GM23338 (cell line): ENCODE results near the gene CRAMP1. TPM values are rescaled to one million over a fixed set of nuclear protein-coding genes. Genes with fewer than 3 reads are reported as not detected.

Experiments
- ATAC-seq: fragments of 200-7000 bp; cut with Tn5 transposase; 3 replicates; pipeline ENCODE4 v1.9.1; 2020
- DNase-seq: peaks from one replicate; pipeline ENCODE4 v3.0.0-alpha.2; 2015; ENCODE audit warnings: low spot score
- H2AFZ ChIP-seq: fragments of 200-600 bp; sonication (generic); 2 replicates; pipeline ENCODE4 v1.8.0; 2016; ENCODE audit warnings: antibody characterized with exemption, mild to moderate bottlenecking, moderate library complexity
- H3F3A ChIP-seq: fragments of 200-600 bp; sonication (generic); replicated peaks from 2 replicates; pipeline ENCODE4 v1.8.0; 2017; ENCODE audit warnings: antibody characterized with exemption, mixed run types, low read depth
- H3K27ac ChIP-seq: fragments of 200-600 bp; sonication (generic); 2 replicates; pipeline ENCODE4 v1.6.1; 2016; ENCODE audit warnings: low read depth
- H3K27me3 ChIP-seq: fragments of 200-600 bp; sonication (generic); 2 replicates; pipeline ENCODE4 v1.8.0; 2016; ENCODE audit warnings: mild to moderate bottlenecking, mixed run types, moderate library complexity; ENCODE audit not compliant: insufficient read depth
- H3K36me3 ChIP-seq: fragments of 200-600 bp; sonication (generic); 2 replicates; pipeline ENCODE4 v1.8.0; 2016; ENCODE audit warnings: mild to moderate bottlenecking; ENCODE audit not compliant: insufficient read depth
- H3K4me1 ChIP-seq: fragments of 200-600 bp; sonication (generic); 2 replicates; pipeline ENCODE4 v1.8.0; 2016; ENCODE audit warnings: mild to moderate bottlenecking, moderate library complexity; ENCODE audit not compliant: insufficient read depth
- H3K4me2 ChIP-seq: fragments of 200-600 bp; sonication (generic); 2 replicates; pipeline ENCODE4 v1.7.1; 2017; ENCODE audit warnings: mixed run types
- H3K4me3 ChIP-seq: fragments of 200-600 bp; sonication (generic); 2 replicates; pipeline ENCODE4 v1.6.1; 2016; ENCODE audit warnings: mixed run types
- H3K79me2 ChIP-seq: fragments of 200-600 bp; sonication (generic); replicated peaks from 2 replicates; pipeline ENCODE4 v1.8.0; 2017; ENCODE audit warnings: mild to moderate bottlenecking; ENCODE audit not compliant: insufficient read depth
- H3K9me2 ChIP-seq: fragments of 200-600 bp; sonication (generic); 2 replicates; pipeline ENCODE4 v1.8.0; 2017; ENCODE audit not compliant: insufficient read depth
- H4K20me1 ChIP-seq: fragments of 200-600 bp; sonication (generic); replicated peaks from 2 replicates; pipeline ENCODE4 v1.8.0; 2017; ENCODE audit warnings: mild to moderate bottlenecking; ENCODE audit not compliant: insufficient read depth
- H3K27ac Mint-ChIP-seq: 2 replicates; pipeline ENCODE4 v1.8.0; 2020; ENCODE audit warnings: inconsistent platforms, mild to moderate bottlenecking, moderate library complexity, mixed read lengths
- H3K27me3 Mint-ChIP-seq: 3 replicates; pipeline ENCODE4 v1.8.0; 2022; ENCODE audit warnings: low read depth, mild to moderate bottlenecking, moderate library complexity, mixed read lengths, inconsistent platforms; ENCODE audit not compliant: insufficient read depth, poor library complexity
- H3K36me3 Mint-ChIP-seq: 3 replicates; pipeline ENCODE4 v1.8.0; 2021; ENCODE audit warnings: low read depth, mild to moderate bottlenecking, inconsistent platforms, moderate library complexity, mixed read lengths
- H3K4me1 Mint-ChIP-seq: 3 replicates; pipeline ENCODE4 v1.8.0; 2020; ENCODE audit warnings: mild to moderate bottlenecking, inconsistent platforms, mixed read lengths
- H3K4me3 Mint-ChIP-seq: 3 replicates; pipeline ENCODE4 v1.8.0; 2021; ENCODE audit warnings: moderate library complexity, mild to moderate bottlenecking, inconsistent platforms, mixed read lengths
- H3K9me3 Mint-ChIP-seq: 3 replicates; pipeline ENCODE4 v1.8.0; 2020; ENCODE audit warnings: moderate library complexity, mild to moderate bottlenecking, inconsistent platforms, mixed read lengths
- CREB1 ChIP-seq: fragments of 250-450 bp; sonication (Bioruptor Pico); IDR thresholded peaks from 2 replicates; pipeline ENCODE4 v1.5.0; 2020; ENCODE audit warnings: low read depth, mild to moderate bottlenecking, moderate library complexity
- EZH2 ChIP-seq: fragments of 200-600 bp; sonication (generic); IDR thresholded peaks from one replicate; pipeline ENCODE4 v1.8.0; 2017; ENCODE audit warnings: antibody characterized with exemption, mild to moderate bottlenecking, low read depth; ENCODE audit not compliant: unreplicated experiment
- EZH2phosphoT487 ChIP-seq: fragments of 200-600 bp; sonication (generic); IDR thresholded peaks from one replicate; pipeline ENCODE4 v1.8.1; 2018; ENCODE audit warnings: antibody characterized with exemption; ENCODE audit not compliant: unreplicated experiment
- JUNB ChIP-seq: IDR thresholded peaks from one replicate; pipeline ENCODE4 v1.6.1; 2016; ENCODE audit warnings: antibody characterized with exemption; ENCODE audit not compliant: unreplicated experiment
- NANOG ChIP-seq: IDR thresholded peaks from 2 replicates; pipeline ENCODE4 v1.6.1; 2016; ENCODE audit warnings: antibody characterized with exemption, borderline replicate concordance
- POLR2AphosphoS5 ChIP-seq: IDR thresholded peaks from 2 replicates; pipeline ENCODE4 v1.6.1; 2016; ENCODE audit warnings: antibody characterized with exemption, low read depth
- STAT1 ChIP-seq: IDR thresholded peaks from one replicate; pipeline ENCODE4 v1.6.1; 2016; ENCODE audit warnings: antibody characterized with exemption; ENCODE audit not compliant: unreplicated experiment
- ZNF114 ChIP-seq: fragments of 250-450 bp; sonication (Bioruptor Pico); IDR thresholded peaks from 2 replicates; pipeline ENCODE4 v1.5.0; 2020; ENCODE audit warnings: mild to moderate bottlenecking, moderate library complexity
- ZNF331 ChIP-seq: fragments of 250-450 bp; sonication (Bioruptor Pico); IDR thresholded peaks from 2 replicates; pipeline ENCODE4 v1.5.0; 2020; ENCODE audit warnings: low read depth, mild to moderate bottlenecking, moderate library complexity
- polyA plus RNA-seq: library from polyadenylated mRNA; unstranded; fragments of >200 nt; fragmentation: Nextera tagmentation; extraction: Ambion mirVana; gene quantifications from 2 replicates; pipeline ENCODE4 v1.2.1, GENCODE V29; 2016
- total RNA-seq: library from RNA; depleted of rRNA; stranded (reverse); fragments of >200 nt; shearing (Covaris generic); gene quantifications from 2 replicates; pipeline ENCODE4 v1.2.3, GENCODE V29; 2014
- TF ChIP-seq, protein P1 (sequence below): IDR thresholded peaks from 2 replicates; pipeline ENCODE4 v1.6.1; 2016; ENCODE audit warnings: antibody characterized with exemption
- TF ChIP-seq, protein P2 (sequence below): IDR thresholded peaks from one replicate; pipeline ENCODE4 v1.6.1; 2018; ENCODE audit warnings: antibody characterized with exemption; ENCODE audit not compliant: unreplicated experiment
- TF ChIP-seq, protein P3 (sequence below), 2 experiments: fragments of 200-600 bp in 1 of 2; sonication (generic) in 1 of 2; conservative IDR thresholded peaks; 2 replicates each; pipeline versions ENCODE4 v1.5.1 to v1.6.1; 2016 to 2017; ENCODE audit warnings: antibody characterized with exemption in 2 of 2, low read depth in 2 of 2, mild to moderate bottlenecking in 2 of 2, moderate library complexity in 1 of 2
- TF ChIP-seq, protein P4 (sequence below): fragments of 250-450 bp; sonication (Bioruptor Pico); IDR thresholded peaks from 2 replicates; pipeline ENCODE4 v1.5.0; 2020; ENCODE audit warnings: mild to moderate bottlenecking, moderate library complexity

Gene CRAMP1
- total and polyA plus RNA-seq, 2 experiments from 2014 or later = 3.4 to 16.7 TPM

DNA sequence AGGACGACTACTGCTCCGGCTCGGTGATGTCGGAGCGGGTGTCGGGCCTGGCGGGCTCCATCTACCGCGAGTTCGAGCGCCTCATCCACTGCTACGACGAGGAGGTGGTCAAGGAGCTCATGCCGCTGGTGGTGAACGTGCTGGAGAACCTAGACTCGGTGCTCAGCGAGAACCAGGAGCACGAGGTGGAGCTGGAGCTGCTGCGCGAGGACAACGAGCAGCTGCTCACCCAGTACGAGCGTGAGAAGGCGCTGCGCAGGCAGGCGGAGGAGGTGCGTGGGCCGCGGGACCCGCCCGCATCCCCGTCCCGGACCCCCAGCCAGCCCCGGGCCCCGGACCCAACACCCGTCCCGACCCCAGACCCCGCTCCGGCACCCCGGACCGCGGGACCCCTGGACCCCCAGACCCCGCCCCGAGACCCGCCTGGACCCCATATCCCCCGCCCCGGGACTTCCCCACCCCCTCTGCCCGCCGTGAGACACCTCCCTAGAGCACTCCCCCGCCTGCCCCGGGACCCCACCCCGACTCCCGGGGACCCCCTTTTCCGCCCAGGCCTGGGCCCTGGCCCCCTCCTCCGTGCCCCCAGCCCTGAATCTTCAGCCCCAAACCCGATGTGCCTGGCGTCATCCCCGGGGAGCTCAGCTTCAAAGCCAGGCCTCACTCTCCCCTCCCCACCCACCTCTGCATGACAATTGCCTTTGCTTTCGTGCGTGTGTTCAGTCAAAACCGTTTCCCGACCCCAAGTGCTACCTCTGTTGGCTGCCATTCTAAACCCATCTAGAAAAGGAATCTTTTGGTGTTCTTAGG is 94.4 kb downstream of the CRAMP1 start:
- peak; percentile 50 for DNase-seq

More for the DNA sequence above, 94.4 kb downstream of the CRAMP1 start:
- TF ChIP-seq, protein P1, sequence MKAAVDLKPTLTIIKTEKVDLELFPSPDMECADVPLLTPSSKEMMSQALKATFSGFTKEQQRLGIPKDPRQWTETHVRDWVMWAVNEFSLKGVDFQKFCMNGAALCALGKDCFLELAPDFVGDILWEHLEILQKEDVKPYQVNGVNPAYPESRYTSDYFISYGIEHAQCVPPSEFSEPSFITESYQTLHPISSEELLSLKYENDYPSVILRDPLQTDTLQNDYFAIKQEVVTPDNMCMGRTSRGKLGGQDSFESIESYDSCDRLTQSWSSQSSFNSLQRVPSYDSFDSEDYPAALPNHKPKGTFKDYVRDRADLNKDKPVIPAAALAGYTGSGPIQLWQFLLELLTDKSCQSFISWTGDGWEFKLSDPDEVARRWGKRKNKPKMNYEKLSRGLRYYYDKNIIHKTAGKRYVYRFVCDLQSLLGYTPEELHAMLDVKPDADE = no peak
- TF ChIP-seq ZNF331 = no peak
- TF ChIP-seq CREB1 = no peak
- TF ChIP-seq NANOG = no peak
- TF ChIP-seq, protein P2, sequence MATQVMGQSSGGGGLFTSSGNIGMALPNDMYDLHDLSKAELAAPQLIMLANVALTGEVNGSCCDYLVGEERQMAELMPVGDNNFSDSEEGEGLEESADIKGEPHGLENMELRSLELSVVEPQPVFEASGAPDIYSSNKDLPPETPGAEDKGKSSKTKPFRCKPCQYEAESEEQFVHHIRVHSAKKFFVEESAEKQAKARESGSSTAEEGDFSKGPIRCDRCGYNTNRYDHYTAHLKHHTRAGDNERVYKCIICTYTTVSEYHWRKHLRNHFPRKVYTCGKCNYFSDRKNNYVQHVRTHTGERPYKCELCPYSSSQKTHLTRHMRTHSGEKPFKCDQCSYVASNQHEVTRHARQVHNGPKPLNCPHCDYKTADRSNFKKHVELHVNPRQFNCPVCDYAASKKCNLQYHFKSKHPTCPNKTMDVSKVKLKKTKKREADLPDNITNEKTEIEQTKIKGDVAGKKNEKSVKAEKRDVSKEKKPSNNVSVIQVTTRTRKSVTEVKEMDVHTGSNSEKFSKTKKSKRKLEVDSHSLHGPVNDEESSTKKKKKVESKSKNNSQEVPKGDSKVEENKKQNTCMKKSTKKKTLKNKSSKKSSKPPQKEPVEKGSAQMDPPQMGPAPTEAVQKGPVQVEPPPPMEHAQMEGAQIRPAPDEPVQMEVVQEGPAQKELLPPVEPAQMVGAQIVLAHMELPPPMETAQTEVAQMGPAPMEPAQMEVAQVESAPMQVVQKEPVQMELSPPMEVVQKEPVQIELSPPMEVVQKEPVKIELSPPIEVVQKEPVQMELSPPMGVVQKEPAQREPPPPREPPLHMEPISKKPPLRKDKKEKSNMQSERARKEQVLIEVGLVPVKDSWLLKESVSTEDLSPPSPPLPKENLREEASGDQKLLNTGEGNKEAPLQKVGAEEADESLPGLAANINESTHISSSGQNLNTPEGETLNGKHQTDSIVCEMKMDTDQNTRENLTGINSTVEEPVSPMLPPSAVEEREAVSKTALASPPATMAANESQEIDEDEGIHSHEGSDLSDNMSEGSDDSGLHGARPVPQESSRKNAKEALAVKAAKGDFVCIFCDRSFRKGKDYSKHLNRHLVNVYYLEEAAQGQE = no peak
- TF ChIP-seq, protein P3, sequence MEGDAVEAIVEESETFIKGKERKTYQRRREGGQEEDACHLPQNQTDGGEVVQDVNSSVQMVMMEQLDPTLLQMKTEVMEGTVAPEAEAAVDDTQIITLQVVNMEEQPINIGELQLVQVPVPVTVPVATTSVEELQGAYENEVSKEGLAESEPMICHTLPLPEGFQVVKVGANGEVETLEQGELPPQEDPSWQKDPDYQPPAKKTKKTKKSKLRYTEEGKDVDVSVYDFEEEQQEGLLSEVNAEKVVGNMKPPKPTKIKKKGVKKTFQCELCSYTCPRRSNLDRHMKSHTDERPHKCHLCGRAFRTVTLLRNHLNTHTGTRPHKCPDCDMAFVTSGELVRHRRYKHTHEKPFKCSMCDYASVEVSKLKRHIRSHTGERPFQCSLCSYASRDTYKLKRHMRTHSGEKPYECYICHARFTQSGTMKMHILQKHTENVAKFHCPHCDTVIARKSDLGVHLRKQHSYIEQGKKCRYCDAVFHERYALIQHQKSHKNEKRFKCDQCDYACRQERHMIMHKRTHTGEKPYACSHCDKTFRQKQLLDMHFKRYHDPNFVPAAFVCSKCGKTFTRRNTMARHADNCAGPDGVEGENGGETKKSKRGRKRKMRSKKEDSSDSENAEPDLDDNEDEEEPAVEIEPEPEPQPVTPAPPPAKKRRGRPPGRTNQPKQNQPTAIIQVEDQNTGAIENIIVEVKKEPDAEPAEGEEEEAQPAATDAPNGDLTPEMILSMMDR (conservative IDR thresholded peaks at IDR 0.05; ENCODE audit: low read depth in 2 of 2) = no peak
- no peak for TF ChIP-seq STAT1
- TF ChIP-seq JUNB = no peak
- TF ChIP-seq, protein P4, sequence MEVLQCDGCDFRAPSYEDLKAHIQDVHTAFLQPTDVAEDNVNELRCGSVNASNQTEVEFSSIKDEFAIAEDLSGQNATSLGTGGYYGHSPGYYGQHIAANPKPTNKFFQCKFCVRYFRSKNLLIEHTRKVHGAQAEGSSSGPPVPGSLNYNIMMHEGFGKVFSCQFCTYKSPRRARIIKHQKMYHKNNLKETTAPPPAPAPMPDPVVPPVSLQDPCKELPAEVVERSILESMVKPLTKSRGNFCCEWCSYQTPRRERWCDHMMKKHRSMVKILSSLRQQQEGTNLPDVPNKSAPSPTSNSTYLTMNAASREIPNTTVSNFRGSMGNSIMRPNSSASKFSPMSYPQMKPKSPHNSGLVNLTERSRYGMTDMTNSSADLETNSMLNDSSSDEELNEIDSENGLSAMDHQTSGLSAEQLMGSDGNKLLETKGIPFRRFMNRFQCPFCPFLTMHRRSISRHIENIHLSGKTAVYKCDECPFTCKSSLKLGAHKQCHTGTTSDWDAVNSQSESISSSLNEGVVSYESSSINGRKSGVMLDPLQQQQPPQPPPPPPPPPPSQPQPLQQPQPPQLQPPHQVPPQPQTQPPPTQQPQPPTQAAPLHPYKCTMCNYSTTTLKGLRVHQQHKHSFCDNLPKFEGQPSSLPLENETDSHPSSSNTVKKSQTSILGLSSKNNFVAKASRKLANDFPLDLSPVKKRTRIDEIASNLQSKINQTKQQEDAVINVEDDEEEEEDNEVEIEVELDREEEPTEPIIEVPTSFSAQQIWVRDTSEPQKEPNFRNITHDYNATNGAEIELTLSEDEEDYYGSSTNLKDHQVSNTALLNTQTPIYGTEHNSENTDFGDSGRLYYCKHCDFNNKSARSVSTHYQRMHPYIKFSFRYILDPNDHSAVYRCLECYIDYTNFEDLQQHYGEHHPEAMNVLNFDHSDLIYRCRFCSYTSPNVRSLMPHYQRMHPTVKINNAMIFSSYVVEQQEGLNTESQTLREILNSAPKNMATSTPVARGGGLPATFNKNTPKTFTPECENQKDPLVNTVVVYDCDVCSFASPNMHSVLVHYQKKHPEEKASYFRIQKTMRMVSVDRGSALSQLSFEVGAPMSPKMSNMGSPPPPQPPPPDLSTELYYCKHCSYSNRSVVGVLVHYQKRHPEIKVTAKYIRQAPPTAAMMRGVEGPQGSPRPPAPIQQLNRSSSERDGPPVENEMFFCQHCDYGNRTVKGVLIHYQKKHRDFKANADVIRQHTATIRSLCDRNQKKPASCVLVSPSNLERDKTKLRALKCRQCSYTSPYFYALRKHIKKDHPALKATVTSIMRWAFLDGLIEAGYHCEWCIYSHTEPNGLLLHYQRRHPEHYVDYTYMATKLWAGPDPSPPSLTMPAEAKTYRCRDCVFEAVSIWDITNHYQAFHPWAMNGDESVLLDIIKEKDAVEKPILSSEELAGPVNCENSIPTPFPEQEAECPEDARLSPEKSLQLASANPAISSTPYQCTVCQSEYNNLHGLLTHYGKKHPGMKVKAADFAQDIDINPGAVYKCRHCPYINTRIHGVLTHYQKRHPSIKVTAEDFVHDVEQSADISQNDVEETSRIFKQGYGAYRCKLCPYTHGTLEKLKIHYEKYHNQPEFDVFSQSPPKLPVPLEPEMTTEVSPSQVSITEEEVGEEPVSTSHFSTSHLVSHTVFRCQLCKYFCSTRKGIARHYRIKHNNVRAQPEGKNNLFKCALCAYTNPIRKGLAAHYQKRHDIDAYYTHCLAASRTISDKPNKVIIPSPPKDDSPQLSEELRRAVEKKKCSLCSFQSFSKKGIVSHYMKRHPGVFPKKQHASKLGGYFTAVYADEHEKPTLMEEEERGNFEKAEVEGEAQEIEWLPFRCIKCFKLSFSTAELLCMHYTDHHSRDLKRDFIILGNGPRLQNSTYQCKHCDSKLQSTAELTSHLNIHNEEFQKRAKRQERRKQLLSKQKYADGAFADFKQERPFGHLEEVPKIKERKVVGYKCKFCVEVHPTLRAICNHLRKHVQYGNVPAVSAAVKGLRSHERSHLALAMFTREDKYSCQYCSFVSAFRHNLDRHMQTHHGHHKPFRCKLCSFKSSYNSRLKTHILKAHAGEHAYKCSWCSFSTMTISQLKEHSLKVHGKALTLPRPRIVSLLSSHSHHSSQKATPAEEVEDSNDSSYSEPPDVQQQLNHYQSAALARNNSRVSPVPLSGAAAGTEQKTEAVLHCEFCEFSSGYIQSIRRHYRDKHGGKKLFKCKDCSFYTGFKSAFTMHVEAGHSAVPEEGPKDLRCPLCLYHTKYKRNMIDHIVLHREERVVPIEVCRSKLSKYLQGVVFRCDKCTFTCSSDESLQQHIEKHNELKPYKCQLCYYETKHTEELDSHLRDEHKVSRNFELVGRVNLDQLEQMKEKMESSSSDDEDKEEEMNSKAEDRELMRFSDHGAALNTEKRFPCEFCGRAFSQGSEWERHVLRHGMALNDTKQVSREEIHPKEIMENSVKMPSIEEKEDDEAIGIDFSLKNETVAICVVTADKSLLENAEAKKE (CRISPR knock-in tag) = no peak
- no peak for TF ChIP-seq EZH2phosphoT487
- TF ChIP-seq EZH2 = no peak
- TF ChIP-seq ZNF114 (CRISPR knock-in tag) = no peak
- no peak for TF ChIP-seq POLR2AphosphoS5
- Mint-ChIP-seq H3K4me3 (peak overlapping the region; percentile 96), H3K4me1 (peaks cover 20% of the 10 kb centered on the region), H3K27ac (no peak overlapping the region), H3K9me3 (no peaks in the 10 kb centered on the region), H3K36me3 (peaks cover 19% of the 10 kb centered on the region), H3K27me3 (peaks cover 21% of the 10 kb centered on the region)
- Histone ChIP-seq H3K4me1 (peaks cover 14% of the 10 kb centered on the region), H3F3A (peaks cover 24% of the 10 kb centered on the region), H3K4me3 (peak overlapping the region; percentile 90), H3K36me3 (no peaks in the 10 kb centered on the region), H3K27me3 (no peaks in the 10 kb centered on the region), H3K9me2 (no peaks in the 10 kb centered on the region), H3K27ac (no peak overlapping the region), H3K79me2 (peaks cover 47% of the 10 kb centered on the region), H2AFZ (peak overlapping the region; percentile 85; the same call in 1 of the 2 replicates), H3K4me2 (peak overlapping the region; percentile 92), H4K20me1 (peaks cover 29% of the 10 kb centered on the region)
- ATAC-seq = peak; percentile 9
